GM21423 (cell line): ENCODE data around the gene IMPDH1.

Experiments used
- ATAC-seq: cut with Tn5 transposase; IDR thresholded peaks from one replicate; pipeline ENCODE4 v1.9.1; 2021; ENCODE audit warnings: mild to moderate bottlenecking, moderate library complexity; ENCODE audit not compliant: unreplicated experiment

The IMPDH1 gene

DNA sequence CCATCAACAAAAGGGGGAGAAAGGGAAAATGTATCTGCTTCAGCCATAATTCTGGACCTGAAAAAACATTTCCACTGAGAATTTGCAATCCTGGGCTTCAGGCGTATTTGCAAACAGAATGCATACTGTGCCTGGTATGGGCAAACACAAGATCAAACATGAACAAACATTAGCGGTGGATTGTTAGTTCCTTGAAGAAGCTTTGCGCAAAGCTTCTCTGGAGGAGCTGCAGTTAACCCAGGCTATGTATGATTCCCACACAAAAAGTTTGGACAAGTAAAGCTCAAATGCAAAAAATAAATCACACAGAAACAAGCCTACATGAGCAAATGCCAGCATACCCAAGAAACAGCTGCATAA is 25.5 kb upstream of the IMPDH1 start:
- ATAC-seq, result no peak

- no peak for ATAC-seq
Measured at GRCh38 chr7:128434413-128435326, 24.9 kb upstream of the IMPDH1 start.

- ATAC-seq, result no peak
Measured at GRCh38 chr7:128431754-128432153, 22.0 kb upstream of the IMPDH1 start.

DNA sequence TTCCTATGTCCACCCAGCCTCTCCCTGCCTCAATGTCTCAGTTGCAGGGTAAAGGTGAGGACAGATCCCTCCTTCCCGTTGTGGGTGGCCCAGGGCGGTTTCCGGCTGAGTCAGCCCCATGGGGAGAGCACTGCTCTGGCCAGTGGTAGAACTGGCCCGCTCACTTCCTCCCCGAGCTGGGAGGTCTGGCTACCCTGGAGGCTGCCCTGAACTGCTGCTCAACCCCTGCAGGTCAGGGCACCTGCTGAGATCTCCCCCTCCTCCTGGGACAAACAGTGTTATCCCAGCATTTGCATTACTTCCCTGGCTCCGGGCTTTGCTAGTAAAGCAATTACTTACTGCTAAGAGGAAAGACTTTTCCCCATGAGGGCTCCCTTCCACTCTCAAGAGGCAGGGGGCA is 21.4 kb upstream of the IMPDH1 start:
- no peak for ATAC-seq

DNA sequence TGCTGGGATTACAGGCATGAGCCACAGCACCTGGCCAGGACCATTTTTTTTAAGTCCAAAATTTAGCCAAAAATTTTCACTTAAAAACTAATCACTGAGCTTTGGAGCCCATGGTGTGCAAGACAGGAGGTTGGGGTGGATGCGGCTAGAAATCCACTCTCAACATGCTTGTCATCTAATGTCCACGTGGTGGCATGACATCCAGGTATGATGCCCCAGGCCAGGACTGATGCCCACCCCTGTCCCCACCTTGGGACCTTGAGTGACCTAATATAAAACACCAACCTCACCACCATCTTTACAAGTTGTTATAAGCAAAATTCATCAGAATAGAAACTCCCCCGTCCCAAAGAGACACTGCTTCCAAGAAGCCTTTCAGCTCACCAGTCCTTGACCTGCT is 20.4 kb upstream of the IMPDH1 start:
- ATAC-seq, result no peak

GRCh38 chr7:128427289-128427891 is 17.6 kb upstream of the IMPDH1 start:
- no peak for ATAC-seq

- no peak for ATAC-seq
Measured at GRCh38 chr7:128425850-128426249, 16.1 kb upstream of the IMPDH1 start.

- ATAC-seq, result no peak
Measured at GRCh38 chr7:128424686-128425275, 15.0 kb upstream of the IMPDH1 start.

GRCh38 chr7:128422842-128423241 is 13.1 kb upstream of the IMPDH1 start:
- no peak for ATAC-seq

GRCh38 chr7:128422037-128422436 is 12.3 kb upstream of the IMPDH1 start:
- no peak for ATAC-seq

DNA sequence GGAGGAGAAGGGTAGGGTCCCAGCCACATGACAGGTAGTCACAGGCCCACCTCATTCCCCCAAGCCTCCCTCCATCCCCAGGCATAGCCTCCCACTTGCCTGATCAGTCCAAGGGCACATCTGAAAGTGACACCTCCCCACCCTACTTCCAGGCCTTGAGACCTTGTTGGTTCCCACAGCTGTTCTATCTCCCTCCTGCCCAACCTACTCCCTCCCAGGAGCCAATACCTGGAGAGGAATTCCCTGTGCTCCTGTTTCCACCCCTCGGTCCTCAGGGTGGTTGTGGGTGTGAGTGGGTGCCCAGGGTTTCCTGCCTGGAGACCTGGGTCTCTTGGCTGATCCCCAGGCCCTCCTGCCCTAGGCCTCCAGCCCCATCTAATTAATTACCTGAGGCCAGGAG is 11.6 kb upstream of the IMPDH1 start:
- ATAC-seq, result no peak

DNA sequence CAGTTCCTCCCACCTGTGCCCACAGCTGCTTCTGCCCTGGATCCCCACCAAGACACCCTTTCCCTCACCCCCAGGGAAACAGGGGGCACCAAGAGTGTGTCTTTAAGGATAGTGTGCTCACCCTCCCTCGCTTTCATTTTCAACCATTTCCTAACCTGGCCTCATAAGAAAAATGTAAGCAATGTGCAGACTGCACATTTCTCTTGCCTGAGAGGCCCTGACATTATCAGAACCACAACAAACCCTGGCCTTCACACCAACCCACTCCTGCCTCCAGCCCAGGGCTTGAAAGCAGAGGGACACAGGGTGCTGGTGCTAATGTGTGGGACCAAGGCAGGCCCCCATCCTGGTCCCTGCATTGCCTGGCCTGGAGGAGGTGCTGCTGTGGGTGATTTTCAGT is 11.0 kb upstream of the IMPDH1 start:
- no peak for ATAC-seq

DNA sequence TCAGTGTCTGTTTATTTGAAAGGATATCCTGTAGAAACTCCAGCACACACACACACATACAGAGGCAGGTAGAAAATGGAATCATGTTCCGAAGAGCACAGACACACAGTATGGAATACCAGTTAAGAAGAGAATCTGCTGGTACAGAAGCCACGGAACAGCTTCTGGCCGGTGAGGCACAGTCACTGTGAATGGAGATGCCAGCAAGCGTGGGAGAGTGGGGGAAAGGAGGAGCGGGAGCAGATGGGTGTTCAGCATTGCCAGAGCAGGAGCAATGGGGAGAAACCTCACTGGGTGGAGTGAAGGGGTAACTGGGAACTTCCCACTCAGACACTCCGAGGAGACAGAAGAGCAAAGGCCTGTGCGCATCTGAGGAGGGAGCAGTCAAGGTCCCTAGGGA is 9.5 kb upstream of the IMPDH1 start:
- ATAC-seq, result no peak

GRCh38 chr7:128417071-128417470 is 7.3 kb upstream of the IMPDH1 start:
- ATAC-seq, result no peak

- no peak for ATAC-seq
Measured at GRCh38 chr7:128415217-128415785, 5.5 kb upstream of the IMPDH1 start.

DNA sequence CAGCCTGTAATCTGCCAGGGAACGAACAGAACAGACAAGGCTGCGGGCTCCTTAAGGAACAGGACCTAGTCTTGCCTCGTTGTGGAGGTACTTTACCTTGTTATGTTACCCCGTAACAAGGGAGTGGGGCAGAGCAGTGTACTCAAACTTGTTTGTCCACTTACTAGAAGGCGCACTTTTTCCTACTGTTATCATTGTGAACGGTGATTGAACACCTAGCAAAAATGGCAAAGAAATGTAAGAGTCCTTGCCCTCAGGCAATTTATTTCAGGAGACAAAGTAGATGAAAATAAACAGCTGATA is 620 bp upstream of the IMPDH1 start:
- no peak for ATAC-seq

GRCh38 chr7:128408709-128409595 is 830 bp downstream of the IMPDH1 start:
- no peak for ATAC-seq

- ATAC-seq, result no peak
Measured at GRCh38 chr7:128407751-128408708, 1.8 kb downstream of the IMPDH1 start.

GRCh38 chr7:128407233-128407589 is 2.6 kb downstream of the IMPDH1 start:
- ATAC-seq, result no peak
